ENCODE measurements around the gene SPTLC1.
"Not testable (repeated sequence)": the region's sequence is repeated elsewhere in the genome, so short reads cannot be mapped to it uniquely, and the experiment has no call there.

The SPTLC1 gene

DNA sequence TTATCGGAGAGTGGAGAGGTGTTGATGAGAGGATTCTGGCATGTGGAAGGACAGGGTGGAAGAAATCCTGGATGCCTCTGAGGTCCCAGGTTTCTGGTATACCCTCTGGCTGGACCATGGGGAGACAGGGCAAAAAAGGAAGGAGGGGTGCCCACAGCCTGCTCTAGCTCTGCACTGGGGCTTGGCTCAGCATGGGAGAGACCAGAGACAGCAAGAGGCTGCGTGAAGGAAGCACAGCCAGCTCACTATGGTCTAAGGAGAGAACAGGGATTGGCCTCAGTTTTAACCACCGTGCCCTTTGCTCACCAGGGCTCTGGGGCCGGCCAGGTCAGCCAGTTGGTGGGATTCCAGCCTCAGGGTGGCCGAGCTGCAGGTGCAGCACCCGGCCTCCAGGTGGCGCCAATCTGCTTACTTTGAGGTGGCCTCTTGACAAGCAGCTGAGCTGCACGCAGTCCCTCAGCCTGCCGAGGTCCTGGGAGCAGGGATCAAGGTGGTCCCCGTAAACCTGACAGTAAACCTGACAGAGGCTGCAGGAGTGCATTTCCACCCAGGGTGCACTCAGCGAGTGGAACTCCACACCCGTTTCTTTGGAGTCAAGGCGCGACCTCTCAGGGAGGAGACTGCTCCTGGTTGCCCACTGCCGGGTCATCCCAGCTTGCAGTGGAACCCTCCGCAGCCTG is 25.0 kb upstream of the SPTLC1 start:
- no peak for DNase-seq

DNA sequence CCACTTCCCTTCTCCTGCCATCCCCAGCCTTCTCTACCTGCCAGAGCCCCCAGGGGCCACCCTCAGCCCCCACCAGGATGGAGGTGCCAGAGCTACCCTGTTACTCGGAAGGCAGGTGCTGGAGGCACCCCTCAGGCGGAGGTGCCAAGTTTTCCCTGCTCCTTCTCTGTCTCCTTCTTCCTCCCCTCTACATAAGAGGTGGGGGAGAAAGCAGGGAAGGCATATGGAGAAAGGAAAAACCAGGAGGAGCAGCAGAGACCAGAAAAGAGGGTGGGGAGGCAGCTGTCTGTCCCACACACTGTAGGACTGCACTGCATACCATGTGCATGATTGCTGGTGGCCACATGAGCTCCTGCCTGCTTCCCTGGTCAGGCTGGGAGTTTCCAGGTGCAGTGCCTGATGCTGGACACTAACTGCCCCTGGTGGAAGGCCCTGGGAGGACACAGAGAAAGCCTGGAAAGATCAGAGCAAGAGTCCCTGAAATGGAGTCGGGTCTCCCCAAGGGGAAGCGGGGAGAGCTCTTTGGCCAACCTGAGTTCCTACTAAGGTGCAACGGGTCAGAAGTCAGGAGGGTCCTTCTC is 23.8 kb upstream of the SPTLC1 start:
- not testable (repeated sequence) for DNase-seq

DNA sequence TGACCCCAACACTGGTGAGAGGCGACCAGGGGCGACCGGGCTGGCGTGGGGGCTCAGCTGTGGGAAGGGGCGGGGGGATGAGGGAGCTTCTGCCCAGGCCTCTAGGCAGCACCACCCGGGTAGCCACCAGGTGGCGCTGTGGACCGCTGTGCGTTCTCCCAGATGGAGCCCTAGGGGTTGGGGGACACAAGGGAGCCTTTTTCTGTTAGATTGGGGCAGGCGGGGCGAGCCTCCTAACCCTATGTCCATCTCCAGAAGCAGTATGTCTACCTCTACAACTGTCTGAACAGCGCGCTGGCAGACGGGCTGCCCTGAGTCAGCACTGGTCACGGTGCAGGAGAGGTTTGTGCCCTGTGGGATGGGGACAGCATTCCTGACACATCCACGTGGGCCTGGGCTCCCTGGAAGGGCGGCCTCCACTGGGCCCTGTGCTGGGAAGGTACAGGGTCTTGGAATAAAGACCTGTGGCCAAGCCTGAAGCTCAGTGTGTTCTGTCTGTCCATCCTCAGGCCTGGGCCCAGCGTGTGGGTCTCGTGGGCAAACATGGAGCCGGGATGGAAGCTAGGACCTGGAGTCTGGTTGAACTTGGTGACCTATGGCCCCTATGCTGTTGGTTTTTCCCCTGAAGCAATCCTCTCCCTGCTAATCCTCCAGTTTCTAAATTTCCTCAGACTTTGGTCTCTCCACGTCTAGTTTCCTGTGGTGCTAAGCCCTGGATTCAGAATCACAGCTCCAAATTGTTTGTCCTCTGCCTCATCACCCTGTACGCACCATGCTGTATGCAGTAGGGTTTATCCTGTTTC is 23.1 kb upstream of the SPTLC1 start:
- DNase-seq: no peak

DNA sequence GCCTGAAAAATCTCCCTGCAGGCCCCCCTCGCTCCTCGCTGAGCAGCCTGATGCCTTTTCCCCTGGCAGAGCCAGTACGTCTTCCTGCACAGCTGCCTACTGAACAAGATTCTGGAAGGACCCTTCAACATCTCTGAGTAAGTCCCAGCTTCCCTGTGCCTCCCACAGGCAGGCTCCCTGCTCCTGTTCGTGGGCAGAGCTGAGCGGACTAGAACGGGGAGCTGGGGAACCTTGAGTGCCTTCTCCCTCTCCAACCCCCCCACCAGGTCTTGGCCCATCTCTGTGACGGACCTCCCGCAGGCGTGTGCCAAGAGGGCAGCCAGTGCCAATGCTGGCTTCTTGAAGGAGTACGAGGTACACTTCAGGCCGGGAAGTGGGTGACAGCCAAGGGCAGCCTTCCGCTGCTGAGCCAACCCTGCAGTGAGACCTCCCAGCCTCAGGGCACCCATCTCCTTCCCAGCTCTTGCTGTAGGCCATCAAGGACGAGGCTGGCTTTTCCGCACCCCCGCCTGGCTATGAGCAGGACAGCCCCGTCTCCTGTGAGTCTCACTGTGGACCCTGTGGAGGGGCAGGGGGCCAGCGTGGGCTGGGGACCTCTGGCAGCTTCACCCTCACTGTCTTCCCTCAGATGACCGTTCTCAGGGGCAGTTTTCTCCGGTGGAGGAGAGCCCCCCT is 21.1 kb upstream of the SPTLC1 start:
- no peak for DNase-seq

DNA sequence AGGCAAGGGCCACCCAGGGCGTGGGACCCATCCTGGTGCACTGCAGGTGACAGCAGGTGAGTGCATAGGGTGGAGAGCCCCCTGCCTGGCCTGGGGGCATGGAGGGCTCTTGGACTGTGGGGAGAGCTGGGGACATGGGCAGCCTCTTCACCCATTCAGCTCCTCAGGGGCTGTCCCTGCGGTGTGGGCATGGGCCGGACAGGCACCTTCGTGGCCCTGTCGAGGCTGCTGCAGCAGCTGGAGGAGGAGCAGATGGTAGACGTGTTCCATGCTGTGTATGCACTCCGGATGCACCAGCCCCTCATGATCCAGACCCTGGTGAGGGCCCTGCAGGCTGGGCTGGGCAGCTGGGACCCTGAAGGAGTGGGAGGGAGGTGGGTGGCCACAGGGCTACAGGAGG is 20.4 kb upstream of the SPTLC1 start:
- DNase-seq: no peak

DNA sequence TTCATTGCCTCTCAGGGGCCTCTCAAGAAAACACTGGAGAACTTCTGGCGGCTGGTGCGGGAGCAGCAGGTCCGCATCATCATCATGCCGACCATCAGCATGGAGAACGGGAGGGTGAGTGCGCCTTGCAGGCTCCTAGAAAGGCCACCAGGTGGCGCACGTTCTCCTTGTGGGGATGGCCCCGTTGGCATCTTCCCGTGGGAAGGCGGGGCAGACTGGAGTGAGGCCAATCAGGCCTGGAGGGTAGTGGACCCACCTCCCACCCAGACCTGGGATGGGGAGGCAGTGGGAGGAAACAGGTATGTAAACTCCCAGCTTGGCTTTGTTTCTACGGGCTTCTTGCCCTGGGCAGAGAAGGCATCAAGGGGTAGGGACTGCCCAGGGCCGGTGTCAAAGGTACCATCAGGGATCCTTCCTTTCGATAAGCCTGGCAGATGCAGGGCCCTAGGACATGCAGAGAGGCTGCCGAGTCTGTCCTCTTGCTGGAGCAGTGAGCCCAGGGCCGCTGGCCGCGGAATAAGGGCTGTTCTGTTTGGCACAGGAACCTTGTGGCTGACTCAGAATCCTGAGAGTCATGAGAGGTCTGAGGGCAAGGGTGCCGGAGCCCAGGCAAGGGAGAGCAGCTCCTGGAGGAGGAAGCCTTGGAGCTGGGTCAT is 18.9 kb upstream of the SPTLC1 start:
- DNase-seq: peak; percentile 53

DNA sequence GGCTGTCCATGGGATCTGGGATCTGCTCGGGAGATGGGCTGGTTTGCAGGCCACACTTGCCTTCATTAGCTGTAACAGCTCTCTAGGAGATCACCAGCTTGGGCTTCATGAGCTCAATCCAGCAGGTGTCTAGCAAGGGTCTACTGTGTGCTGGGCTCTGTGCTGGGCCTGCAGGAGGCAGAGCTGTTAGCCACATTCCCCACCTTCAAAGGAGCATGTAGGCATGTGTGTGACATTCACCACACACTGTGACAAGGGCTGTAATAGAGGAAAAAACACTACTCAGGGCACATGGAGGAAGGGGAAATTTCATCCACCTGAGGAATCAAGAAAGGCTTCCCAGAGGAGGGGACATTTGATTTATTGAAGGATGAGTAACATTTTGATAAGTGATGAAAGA is 17.7 kb upstream of the SPTLC1 start:
- DNase-seq: not testable (repeated sequence)

DNA sequence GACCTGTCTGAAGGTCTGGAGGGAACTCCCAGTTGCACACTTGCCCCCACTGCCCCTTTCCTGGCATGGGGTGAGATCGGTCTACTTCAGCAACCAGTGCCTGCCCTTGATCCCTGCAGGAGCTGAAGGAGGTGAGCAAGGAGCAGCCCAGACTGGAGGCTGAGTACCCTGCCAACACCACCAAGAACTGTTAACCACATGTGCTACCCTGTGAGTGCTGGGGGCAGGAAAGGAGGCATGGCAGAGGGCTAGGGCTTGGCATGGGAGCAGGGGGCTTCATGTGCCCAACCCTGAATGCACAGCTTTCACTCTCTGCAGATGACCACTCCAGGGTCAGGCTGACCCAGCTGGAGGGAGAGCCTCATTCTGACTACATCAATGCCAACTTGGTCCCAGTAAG is 17.3 kb upstream of the SPTLC1 start:
- no peak for DNase-seq

DNA sequence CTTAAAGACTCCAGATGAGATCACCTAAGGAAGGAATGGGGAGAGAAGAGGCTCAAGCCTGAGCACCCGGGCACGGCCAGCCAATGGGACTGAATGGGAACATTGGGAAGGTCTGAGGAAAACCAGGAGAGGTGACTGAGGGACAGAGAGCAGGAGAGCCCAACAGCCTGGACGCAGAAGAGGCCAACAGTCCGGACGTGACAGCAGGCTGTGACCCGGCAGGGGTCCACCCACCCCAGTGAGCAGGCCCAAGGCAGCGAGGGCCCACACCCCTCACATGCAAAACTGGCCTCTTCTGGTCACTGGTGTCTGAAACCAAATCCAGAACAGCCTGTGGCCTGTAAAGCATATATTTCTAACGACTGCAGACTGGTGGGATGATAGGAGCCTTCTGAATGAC is 7.6 kb upstream of the SPTLC1 start:
- no peak for DNase-seq

DNA sequence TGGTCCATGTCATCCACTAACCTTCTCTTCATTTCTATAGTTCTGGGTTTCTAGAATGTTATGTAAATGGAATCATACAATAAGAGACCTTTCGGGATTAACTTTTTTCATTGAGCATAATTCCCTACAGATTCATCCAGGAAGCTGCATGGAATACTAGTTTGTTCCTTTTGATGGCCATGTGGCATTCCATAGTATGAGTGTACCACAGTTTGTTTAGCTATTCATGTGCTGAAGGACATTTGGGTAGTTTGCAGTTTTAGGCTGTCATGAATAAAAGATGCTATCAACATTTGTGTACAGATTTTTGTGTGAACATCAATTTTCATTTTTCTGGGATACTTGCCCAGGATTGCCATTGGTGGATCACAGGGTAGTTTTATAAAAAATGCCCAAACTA is 6.8 kb upstream of the SPTLC1 start:
- DNase-seq: no peak

DNA sequence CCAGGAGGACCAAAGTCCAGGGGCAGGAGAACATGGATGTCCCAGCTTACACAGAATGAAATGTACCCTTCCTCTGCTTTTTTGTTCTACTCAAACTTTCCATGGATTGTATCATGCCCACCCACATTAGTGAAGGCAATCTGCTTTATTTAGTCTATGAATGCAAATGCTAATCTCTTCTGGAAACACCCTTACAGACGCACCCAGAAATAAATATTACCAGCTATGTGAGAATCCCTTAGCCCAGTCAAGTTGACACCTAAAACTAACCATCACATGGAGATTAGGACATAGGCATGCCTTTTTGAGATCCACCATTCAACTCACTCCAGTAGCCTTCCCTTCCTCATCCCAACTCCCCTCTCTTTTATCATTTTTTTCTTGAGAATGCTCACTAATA is 6.1 kb upstream of the SPTLC1 start:
- no peak for DNase-seq

DNA sequence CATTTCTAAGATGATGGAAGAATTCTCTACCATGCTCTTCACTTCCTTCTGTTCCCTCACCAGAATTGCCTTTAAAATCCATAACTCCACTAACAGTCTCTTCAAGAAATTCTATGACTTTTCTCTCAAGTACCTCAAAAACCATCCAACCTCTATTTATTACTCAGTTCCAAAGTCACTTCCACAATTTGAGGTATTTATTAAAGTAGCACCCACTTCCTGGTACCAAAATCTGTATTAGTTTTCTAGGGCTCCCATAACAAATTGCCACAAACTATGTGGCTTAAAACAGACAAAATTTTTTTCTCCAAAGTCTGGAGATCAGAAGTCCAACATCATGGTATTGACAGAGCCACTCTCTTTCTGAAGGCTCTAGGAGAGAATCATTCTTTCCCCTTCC is 4.9 kb upstream of the SPTLC1 start:
- DNase-seq: no peak

DNA sequence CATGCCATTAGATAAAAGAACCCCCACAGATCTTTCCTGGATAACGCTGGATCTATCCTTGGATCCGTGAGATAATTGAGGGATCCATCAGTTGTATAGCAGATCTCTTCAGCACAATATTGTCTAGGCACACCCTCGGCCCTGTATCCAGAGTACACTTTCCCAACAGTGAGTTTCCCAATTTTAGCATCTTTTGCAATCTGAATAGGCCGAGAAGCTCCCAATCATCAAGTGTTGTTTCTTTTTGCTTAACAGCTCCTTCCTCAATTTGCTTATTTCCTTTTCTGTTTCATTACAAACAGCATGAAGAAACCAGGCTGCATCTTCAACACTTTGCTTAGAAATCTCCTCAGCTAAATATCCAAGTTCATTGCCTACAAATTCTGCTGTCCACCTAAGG is 4.4 kb upstream of the SPTLC1 start:
- DNase-seq: no peak

DNA sequence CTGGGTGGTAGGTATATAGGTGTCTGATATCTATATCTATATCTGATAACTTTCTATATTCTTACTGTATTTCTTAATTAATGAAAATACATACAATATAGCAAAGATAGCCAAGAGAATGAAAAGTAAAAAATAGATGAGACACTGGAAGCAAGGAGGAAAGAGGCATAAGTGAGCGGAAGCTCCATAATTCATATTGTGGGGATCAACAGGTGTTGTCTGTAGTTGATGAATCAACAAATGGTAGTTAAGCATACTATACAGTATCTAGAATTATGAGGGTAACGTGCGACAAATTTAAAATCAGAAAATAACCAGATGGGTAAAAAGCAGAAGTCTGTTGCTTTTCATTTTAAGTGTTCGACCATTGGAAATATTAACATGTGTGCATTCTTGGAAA is 7.1 kb downstream of the SPTLC1 start:
- no peak for DNase-seq

DNA sequence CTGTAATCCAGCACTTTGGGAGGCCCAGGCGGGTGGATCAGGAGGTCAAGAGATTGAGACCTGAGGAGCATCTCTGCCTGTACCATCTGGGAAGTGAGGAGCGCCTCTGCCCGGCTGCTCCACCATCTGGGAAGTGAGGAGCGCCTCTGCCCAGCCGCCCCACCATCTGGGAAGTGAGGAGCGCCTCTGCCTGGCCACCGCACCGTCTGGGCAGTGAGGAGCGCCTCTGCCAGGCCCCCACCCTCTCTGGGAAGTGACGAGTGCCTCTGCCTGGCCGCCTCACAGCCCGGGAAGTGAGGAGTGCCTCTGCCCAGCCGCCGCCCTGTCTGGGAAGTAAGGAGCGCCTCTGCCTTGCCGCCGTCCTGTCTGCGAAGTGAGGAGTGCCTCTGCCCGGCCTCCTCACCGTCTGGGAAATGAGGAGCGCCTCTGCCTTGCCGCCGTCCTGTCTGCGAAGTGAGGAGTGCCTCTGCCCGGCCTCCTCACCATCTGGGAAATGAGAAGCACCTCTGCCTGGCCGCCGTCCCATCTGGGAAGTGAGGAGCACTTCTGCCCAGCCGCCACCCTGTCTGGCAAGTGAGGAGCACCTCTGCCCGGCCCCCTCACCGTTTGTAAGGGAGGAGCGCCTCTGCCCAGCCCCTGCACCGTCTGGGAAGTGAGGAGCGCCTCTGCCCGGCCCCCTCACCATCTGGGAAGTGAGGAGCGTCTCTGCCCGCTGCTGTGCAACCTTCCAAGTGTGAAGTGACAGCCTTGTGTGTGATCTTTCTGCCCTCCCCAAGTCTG is 9.6 kb downstream of the SPTLC1 start:
- DNase-seq: not testable (repeated sequence)

DNA sequence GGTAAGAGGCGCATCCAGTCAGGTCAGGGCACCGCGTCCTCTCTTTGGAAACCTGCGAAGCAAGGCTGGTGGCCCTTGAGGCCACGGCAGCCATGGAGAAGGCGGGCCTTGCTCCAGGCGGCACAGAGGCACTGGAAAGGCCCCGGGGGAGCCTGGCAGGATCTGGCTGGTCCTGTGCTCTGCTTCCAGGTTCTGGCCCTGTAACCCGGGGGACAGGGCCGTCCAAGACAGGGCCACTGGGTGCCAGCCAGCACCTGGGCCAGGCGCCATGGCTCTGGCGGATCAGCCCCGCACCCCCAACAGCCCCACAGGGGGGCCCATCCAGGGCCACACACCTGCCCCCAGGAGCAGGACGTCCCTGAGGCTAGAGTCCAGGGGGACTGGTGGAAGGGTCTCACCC is 11.6 kb downstream of the SPTLC1 start:
- DNase-seq: not testable (repeated sequence)

DNA sequence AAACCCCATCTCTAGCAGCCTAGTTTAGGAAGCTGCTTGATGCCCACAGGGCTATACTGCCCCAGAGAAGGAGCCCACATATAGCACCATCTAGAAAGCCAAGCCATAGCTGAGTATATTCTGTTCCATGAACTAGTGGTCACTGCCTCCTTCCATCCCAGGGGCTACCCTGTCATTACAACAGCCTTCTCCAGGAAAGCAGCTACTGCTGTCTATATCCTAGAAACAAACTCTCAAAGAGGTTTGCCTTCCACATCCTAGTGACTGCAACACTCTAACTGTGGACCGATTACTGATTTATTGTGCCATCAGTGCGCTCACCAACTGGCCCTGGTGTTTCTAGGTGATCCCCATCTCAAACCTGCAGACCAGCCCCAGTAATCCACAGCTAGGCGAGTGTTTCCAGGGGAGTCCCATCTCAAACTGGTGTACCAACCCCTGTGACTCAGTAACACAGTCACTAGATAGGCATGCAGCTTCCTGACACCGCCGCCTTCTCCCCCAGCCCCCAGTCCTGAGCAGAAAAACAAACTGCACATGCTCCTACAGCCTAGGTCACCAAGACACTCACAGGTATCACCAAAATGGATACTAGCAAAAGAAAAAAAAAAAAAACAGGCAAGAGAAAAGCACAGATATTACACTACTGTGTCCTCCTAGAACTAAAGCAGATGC is 14.8 kb downstream of the SPTLC1 start:
- DNase-seq: no peak

DNA sequence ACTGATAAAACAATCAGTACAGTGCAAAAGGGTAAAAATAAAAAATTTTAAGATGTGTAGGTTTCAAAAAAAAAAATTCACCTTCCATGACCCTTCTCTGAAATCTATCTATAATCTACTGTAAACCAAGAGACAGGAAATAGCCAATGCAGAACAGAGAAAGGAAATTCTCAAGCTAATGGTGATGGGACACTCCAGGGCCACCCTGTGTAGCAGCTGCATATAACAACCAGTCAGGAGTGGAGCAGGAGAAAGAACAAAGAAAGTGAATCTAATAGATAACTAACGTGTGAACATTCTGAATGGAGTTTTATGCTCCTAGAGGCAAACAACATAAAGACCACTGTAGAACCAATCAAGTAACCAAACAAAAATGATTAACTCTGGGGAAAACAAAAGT is 16.6 kb downstream of the SPTLC1 start:
- no peak for DNase-seq

DNA sequence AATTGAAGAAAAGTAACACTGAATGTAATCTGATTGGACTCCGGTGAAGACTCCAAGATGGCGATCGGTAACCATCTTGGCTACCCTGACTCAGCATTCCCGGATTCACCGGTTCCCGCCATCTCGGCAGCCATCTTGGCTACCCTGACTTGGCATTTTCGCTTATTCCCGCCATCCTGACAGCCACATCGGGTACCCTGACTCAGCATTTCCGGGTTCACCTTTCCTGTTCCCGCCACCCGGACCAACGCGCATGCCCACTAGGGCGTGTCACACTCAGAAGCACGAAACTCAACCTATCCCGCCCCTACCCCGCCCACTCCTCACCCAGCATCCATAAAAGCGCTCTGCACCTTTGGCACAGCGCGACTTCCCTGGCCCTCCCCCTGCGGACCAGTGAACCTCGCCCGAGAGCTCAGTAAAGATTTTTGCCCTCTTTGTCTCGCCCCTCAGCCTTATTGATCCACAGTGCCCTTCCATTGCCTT is 17.2 kb downstream of the SPTLC1 start:
- no peak for DNase-seq

DNA sequence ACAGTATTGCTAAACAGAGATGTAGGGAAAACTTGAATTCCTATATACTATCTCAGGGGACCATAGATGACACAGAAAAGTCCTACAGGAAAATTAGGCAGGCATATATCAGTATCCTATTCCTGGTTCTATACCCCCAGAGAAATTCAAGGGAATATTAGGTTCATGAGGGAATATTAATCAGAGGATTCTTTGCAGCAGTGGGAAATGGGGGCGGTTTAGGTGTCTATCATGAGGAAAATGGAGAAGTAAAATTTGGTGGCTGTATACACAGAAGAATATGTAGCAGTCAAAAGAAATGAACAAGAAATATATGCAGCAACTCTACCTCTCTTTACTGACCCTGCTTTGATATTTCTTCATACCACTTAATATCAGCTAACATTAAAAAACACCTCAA is 20.0 kb downstream of the SPTLC1 start:
- no peak for DNase-seq

DNA sequence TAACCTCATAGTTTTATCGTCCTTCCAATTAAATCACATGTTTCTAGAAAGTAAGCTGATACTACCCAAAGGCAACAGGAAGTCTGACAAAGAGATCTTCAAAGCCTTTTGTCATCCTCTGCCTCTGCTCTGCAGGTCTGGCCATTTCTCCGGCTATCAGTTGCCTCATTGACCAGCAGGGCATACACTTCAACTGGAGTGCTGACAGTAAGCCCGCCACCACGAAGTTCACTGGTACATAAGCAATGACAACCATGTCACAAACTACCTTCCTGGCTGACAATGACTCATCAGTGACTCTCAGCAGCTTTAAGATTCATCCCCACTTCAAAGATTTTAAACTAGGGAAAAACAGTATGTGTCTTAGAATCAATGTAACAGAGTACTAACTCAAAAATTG is 20.6 kb downstream of the SPTLC1 start:
- no peak for DNase-seq

DNA sequence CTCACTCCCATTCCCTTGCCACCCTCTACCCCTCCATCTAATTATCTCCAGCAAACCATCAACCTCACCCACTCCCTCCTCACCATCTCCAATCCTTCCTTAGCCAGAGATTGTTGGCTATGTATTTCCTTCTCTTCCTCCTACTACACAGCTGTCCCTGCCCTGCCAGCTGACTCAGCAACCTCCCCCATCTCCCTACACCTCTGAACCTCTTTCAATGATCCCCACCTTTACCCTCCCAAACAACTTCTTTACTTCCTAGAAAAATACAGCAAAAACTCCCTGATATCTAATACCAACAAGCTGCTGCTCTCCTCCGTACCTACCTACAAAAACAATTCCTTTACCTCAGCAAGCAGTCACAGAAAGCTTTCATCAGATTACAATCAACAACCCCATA is 37.3 kb downstream of the SPTLC1 start:
- no peak for DNase-seq

Data from NCI-H2081 treated with DMSO at 0.1 percent for 48 hours (cell line).